Gastroesophageal sphincter (tissue), 4 donors: Measurements from ENCODE around the gene ITGA11. TPM values are rescaled to one million over a fixed set of nuclear protein-coding genes. Genes with fewer than 3 reads are reported as not detected.

Source experiments
- ATAC-seq: fragments of 150-250 bp; one replicate; pipeline ENCODE4 v1.9.1; 2016; ENCODE audit warnings: mild to moderate bottlenecking, moderate library complexity
- H3K27ac ChIP-seq, 4 donors: fragments of 200-600 bp; sonication (generic) in 3 of 4; 1 replicate in 3 of 4; 2 replicates in 1 of 4; pipeline ENCODE4 v1.5.1; 2016 to 2019
- H3K27me3 ChIP-seq: fragments of 200-600 bp; sonication (generic); one replicate; pipeline ENCODE4 v1.5.1; 2019
- H3K36me3 ChIP-seq, 2 donors: fragments of 200-600 bp; sonication (generic); one replicate each; pipeline ENCODE4 v1.5.1; 2019; ENCODE audit warnings: control low read depth in 1 of 2
- H3K4me1 ChIP-seq, 3 donors: fragments of 200-600 bp; sonication (generic); 1 replicate in 2 of 3; 2 replicates in 1 of 3; pipeline ENCODE4 v1.5.1; 2016 to 2019; ENCODE audit warnings: control low read depth in 2 of 3
- H3K4me3 ChIP-seq, 2 donors: fragments of 200-600 bp; sonication (generic); one replicate each; pipeline ENCODE4 v1.5.1; 2019; ENCODE audit warnings: mild to moderate bottlenecking in 1 of 2, moderate library complexity in 1 of 2
- H3K9me3 ChIP-seq, 3 donors: fragments of 200-600 bp; sonication (generic); one replicate each; pipeline ENCODE4 v1.5.1; 2017 to 2019; ENCODE audit warnings: control low read depth in 2 of 3
- CTCF ChIP-seq, 4 experiments: fragments of 200-600 bp in 2 of 4; fragments of 450-650 bp in 2 of 4; sonication (generic) in 1 of 4; IDR thresholded peaks; one replicate each; pipeline ENCODE4 v1.5.1; 2017 to 2019; ENCODE audit warnings: antibody characterized with exemption in 4 of 4, mild to moderate bottlenecking in 2 of 4, moderate library complexity in 2 of 4
- EP300 ChIP-seq: sonication (generic); formaldehyde crosslinking; IDR thresholded peaks from one replicate; pipeline ENCODE4 v1.6.1; 2017; ENCODE audit warnings: antibody characterized with exemption, mild to moderate bottlenecking
- POLR2A ChIP-seq, 2 donors: fragments of 450-650 bp; IDR thresholded peaks; one replicate each; pipeline ENCODE4 v1.6.1; 2017; ENCODE audit warnings: antibody characterized with exemption in 2 of 2, mild to moderate bottlenecking in 2 of 2, moderate library complexity in 1 of 2
- POLR2AphosphoS5 ChIP-seq: sonication (generic); formaldehyde crosslinking; IDR thresholded peaks from one replicate; pipeline ENCODE4 v1.6.1; 2017; ENCODE audit warnings: antibody characterized with exemption
- WGBS, 2 donors: methylation state at CpG; one replicate each; pipeline ENCODE4 v1.1.5; 2018; ENCODE audit warnings: low coverage in 1 of 2; 5-methylcytosine and 5-hydroxymethylcytosine counted together
- total RNA-seq, 4 donors: library from RNA; depleted of rRNA; stranded (reverse); fragments of >200 nt; gene quantifications; one replicate each; pipeline ENCODE4 v1.1.0, GENCODE V29; 2016

The ITGA11 gene
- total RNA-seq, 4 donors from 2014 or later = 3.8 to 9.5 (median 6.7) TPM

- Histone ChIP-seq H3K36me3 (no peaks in the 10 kb centered on the region), H3K4me1 (peaks cover 0 to 43% (median 19%) of the 10 kb centered on the region in 3 donors), H3K4me3 (no peak overlapping the region), H3K27ac (peak overlapping the region in 2 of 4 donors; percentile 24 to 47), H3K9me3 (no peaks in the 10 kb centered on the region), H3K27me3 (no peaks in the 10 kb centered on the region)
- TF ChIP-seq POLR2A (IDR thresholded peaks at IDR 0.05) = no peak
- no peak for TF ChIP-seq CTCF (IDR thresholded peaks at IDR 0.05)
- TF ChIP-seq POLR2AphosphoS5 = no peak
- no peak for TF ChIP-seq EP300
- 47 to 67% methylated on average over 1 to 2 of the region's 2 CpGs for WGBS, 2 donors
- ATAC-seq = no peak
Measured at GRCh38 chr15:68417897-68418296, 14.1 kb downstream of the ITGA11 start.

DNA sequence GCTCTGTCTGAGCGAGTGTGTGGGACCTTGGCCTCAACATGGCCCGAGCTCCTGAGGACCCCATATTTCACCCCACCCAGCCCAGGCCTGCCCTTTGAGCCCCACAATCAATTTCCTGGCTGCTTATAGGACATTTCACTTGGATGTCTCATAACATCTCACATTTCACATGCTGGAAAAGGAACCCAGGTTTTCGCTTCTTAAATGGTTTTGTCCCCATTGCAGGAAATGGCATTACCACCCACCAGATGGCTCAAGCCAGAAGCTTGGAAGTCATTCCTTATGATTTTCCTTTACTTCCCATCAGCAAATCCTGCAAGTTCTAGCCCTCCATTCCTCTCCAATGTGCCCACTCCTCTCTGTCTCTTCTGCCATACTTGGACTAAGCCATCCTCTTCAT is 14.9 kb downstream of the ITGA11 start:
- H3K4me1 ChIP-seq = peaks cover 0 to 42% (median 19%) of the 10 kb centered on the region in 3 donors
- WGBS, 2 donors = 72 to 83% methylated on average over 3 of the region's 3 CpGs
- H3K27me3 ChIP-seq = no peaks in the 10 kb centered on the region
- H3K27ac ChIP-seq = peak overlapping the region in 1 of 4 donors; percentile 47
- no peak for ATAC-seq
- no peaks in the 10 kb centered on the region for H3K36me3 ChIP-seq
- TF ChIP-seq POLR2AphosphoS5 (no peak), POLR2A (IDR thresholded peaks at IDR 0.05) (no peak), EP300 (no peak), CTCF (IDR thresholded peaks at IDR 0.05) (no peak)
- H3K9me3 ChIP-seq = no peaks in the 10 kb centered on the region
- H3K4me3 ChIP-seq = no peak overlapping the region

- 58% methylated on average over 4 of the region's 4 CpGs; no CpG with 5 or more reads in 1 of the 2 donors for WGBS, 2 donors
- no peaks in the 10 kb centered on the region for H3K36me3 ChIP-seq
- H3K9me3 ChIP-seq = no peaks in the 10 kb centered on the region
- TF ChIP-seq POLR2A (IDR thresholded peaks at IDR 0.05) = no peak
- ATAC-seq = no peak
- H3K4me3 ChIP-seq = no peak overlapping the region
- H3K4me1 ChIP-seq = peaks cover 0 to 36% (median 19%) of the 10 kb centered on the region in 3 donors
- H3K27me3 ChIP-seq = no peaks in the 10 kb centered on the region
- peak overlapping the region in 2 of 4 donors; percentile 37 to 59 for H3K27ac ChIP-seq
Measured at GRCh38 chr15:68416158-68416535, 15.8 kb downstream of the ITGA11 start.

- Histone ChIP-seq H3K36me3 (no peaks in the 10 kb centered on the region), H3K4me1 (peaks cover 0 to 36% (median 19%) of the 10 kb centered on the region in 3 donors), H3K9me3 (no peaks in the 10 kb centered on the region), H3K27ac (peak overlapping the region in 2 of 4 donors; percentile 37 to 59), H3K4me3 (no peak overlapping the region), H3K27me3 (no peaks in the 10 kb centered on the region)
- peak; percentile 80 for ATAC-seq
- TF ChIP-seq POLR2A (IDR thresholded peaks at IDR 0.05) (no peak), CTCF (IDR thresholded peaks at IDR 0.05) (no peak), EP300 (no peak), POLR2AphosphoS5 (no peak)
- WGBS, 2 donors = 100% methylated on average over 1 of the region's 6 CpGs
Measured at GRCh38 chr15:68415501-68416157, 16.3 kb downstream of the ITGA11 start.

GRCh38 chr15:68415061-68415460 is 16.9 kb downstream of the ITGA11 start:
- H3K9me3 ChIP-seq = no peaks in the 10 kb centered on the region
- WGBS, 2 donors = 85 to 100% methylated on average over 1 to 5 of the region's 7 CpGs
- H3K4me1 ChIP-seq = peaks cover 0 to 36% (median 19%) of the 10 kb centered on the region in 3 donors
- no peaks in the 10 kb centered on the region for H3K27me3 ChIP-seq
- no peak for TF ChIP-seq POLR2AphosphoS5
- TF ChIP-seq CTCF (IDR thresholded peaks at IDR 0.05) = no peak
- no peak for TF ChIP-seq POLR2A (IDR thresholded peaks at IDR 0.05)
- TF ChIP-seq EP300 = no peak
- H3K27ac ChIP-seq = peak overlapping the region in 2 of 4 donors; percentile 59 to 70
- H3K36me3 ChIP-seq = no peaks in the 10 kb centered on the region
- H3K4me3 ChIP-seq = no peak overlapping the region
- ATAC-seq = no peak
